ENCODE measurements around the gene ZNF581.

The ZNF581 gene

GRCh38 chr19:55626350-55626749, 17.1 kb upstream of the ZNF581 start:
- no peak for DNase-seq (ENCODE audit: low read depth)

- DNase-seq (ENCODE audit: low read depth): peak; percentile 74
Measured at GRCh38 chr19:55632463-55632834, 11.0 kb upstream of the ZNF581 start.

GRCh38 chr19:55633861-55634260, 9.6 kb upstream of the ZNF581 start:
- no peak for DNase-seq (ENCODE audit: low read depth)

- DNase-seq (ENCODE audit: low read depth): no peak
Measured at GRCh38 chr19:55635334-55635717, 8.1 kb upstream of the ZNF581 start.

GRCh38 chr19:55635856-55636440, 7.5 kb upstream of the ZNF581 start:
- DNase-seq (ENCODE audit: low read depth): no peak

GRCh38 chr19:55636723-55637122, 6.7 kb upstream of the ZNF581 start:
- no peak for DNase-seq (ENCODE audit: low read depth)

- DNase-seq (ENCODE audit: low read depth): no peak
Measured at GRCh38 chr19:55637534-55637933, 5.9 kb upstream of the ZNF581 start.

GRCh38 chr19:55638864-55639359, 4.5 kb upstream of the ZNF581 start:
- DNase-seq (ENCODE audit: low read depth): peak; percentile 40

- peak; percentile 51 for DNase-seq (ENCODE audit: low read depth)
Measured at GRCh38 chr19:55640043-55640576, 3.3 kb upstream of the ZNF581 start.

- DNase-seq (ENCODE audit: low read depth): peak; percentile 53
Measured at GRCh38 chr19:55640577-55641425, 2.6 kb upstream of the ZNF581 start, which contains the start of gene ZNF580. TSS of gene ZNF580 (plus strand) at chr19:55641002. CDS start at chr19:55642509, 1,507 bp downstream.

- no peak for DNase-seq (ENCODE audit: low read depth)
Measured at GRCh38 chr19:55641426-55642152, 1.9 kb upstream of the ZNF581 start.

GRCh38 chr19:55642153-55643002, 1.1 kb upstream of the ZNF581 start:
- DNase-seq (ENCODE audit: low read depth): no peak

- no peak for DNase-seq (ENCODE audit: low read depth)
Measured at GRCh38 chr19:55643887-55644176, 383 bp downstream of the ZNF581 start.

- no peak for DNase-seq (ENCODE audit: low read depth)
Measured at GRCh38 chr19:55644191-55644833, 863 bp downstream of the ZNF581 start.

- DNase-seq (ENCODE audit: low read depth): no peak
Measured at GRCh38 chr19:55644842-55645511, 1.5 kb downstream of the ZNF581 start.

GRCh38 chr19:55645512-55645881, 2.0 kb downstream of the ZNF581 start:
- no peak for DNase-seq (ENCODE audit: low read depth)

GRCh38 chr19:55646889-55647731, 3.7 kb downstream of the ZNF581 start:
- DNase-seq (ENCODE audit: low read depth): no peak

GRCh38 chr19:55647732-55648584, 4.5 kb downstream of the ZNF581 start, which contains the start of gene CCDC106:
TSS of gene CCDC106 (plus strand) at chr19:55648212. CDS start at chr19:55649047, 835 bp downstream.
- DNase-seq (ENCODE audit: low read depth): no peak

Data from stimulated activated CD8-positive, alpha-beta memory T cell treated with anti-CD3 and anti-CD28 coated beads, Interleukin-4, amount 100 ng/mL, for 24 hours (primary cell).